Right lobe of liver (tissue), 6 donors: ENCODE measurements around the gene LBR. TPM values are rescaled to one million over a fixed set of nuclear protein-coding genes. Genes with fewer than 3 reads are reported as not detected.

ENCODE experiments used
- ATAC-seq, 4 donors: fragments of 200-7000 bp; cut with Tn5 transposase; one replicate each; pipeline ENCODE4 v1.9.1; 2020; ENCODE audit warnings: mild to moderate bottlenecking in 4 of 4, moderate library complexity in 4 of 4
- DNase-seq, 3 donors: peaks; one replicate each; pipeline ENCODE4 v3.0.0-alpha.2; 2020
- H3K27ac ChIP-seq, 3 donors: fragments of 200-600 bp; one replicate each; pipeline ENCODE4 v1.8.0; 2022
- H3K27me3 ChIP-seq, 2 donors: fragments of 200-600 bp; one replicate each; pipeline ENCODE4 v1.8.0; 2022
- H3K36me3 ChIP-seq, 4 donors: fragments of 200-600 bp; sonication (generic) in 1 of 4; one replicate each; pipeline versions ENCODE4 v1.5.1 to v1.8.0; 2017 to 2022; ENCODE audit warnings: control low read depth in 1 of 4
- H3K4me1 ChIP-seq, 4 donors: fragments of 200-600 bp; sonication (generic) in 1 of 4; one replicate each; pipeline versions ENCODE4 v1.5.1 to v1.8.0; 2017 to 2022; ENCODE audit warnings: control low read depth in 1 of 4
- H3K4me3 ChIP-seq, 3 donors: fragments of 200-600 bp; one replicate each; pipeline ENCODE4 v1.8.0; 2022
- H3K9me3 ChIP-seq, 4 donors: fragments of 200-600 bp; sonication (generic) in 1 of 4; one replicate each; pipeline versions ENCODE4 v1.5.1 to v1.8.0; 2017 to 2022; ENCODE audit warnings: control low read depth in 1 of 4
- CTCF ChIP-seq, 4 donors: fragments of 200-600 bp in 3 of 4; fragments of 450-650 bp in 1 of 4; IDR thresholded peaks; one replicate each; pipeline versions ENCODE4 v1.5.1 to v1.8.0; 2016 to 2022; ENCODE audit warnings: antibody characterized with exemption in 4 of 4, mild to moderate bottlenecking in 2 of 4
- POLR2A ChIP-seq: fragments of 450-650 bp; IDR thresholded peaks from one replicate; pipeline ENCODE4 v1.6.1; 2017; ENCODE audit warnings: antibody characterized with exemption, mild to moderate bottlenecking
- WGBS: methylation state at CpG from one replicate; pipeline ENCODE4 v1.1.6; 2018; ENCODE audit warnings: low coverage, low lambda C conversion rate; ENCODE audit not compliant: insufficient coverage; ENCODE audit errors: missing lambda C conversion rate; 5-methylcytosine and 5-hydroxymethylcytosine counted together
- intact Hi-C, 2 donors: fragments of 100-400 bp; cut with DNase I; formaldehyde crosslinking; loops; one replicate each; pipeline versions ENCODE4 v1.11.2 to v1.14.1; 2022
- total RNA-seq, 6 experiments: library from RNA; depleted of rRNA in 2 of 6; stranded (reverse); fragments of >200 nt in 2 of 6; fragmentation: NEBNext Ultra II Directional in 3 of 6; extraction: Animal tissue kit (Norgen Biotek cat#: 25700) in 3 of 6; gene quantifications; one replicate each; pipeline versions ENCODE4 v1.1.0 to v1.2.4, GENCODE V29; 2016 to 2023
- donor health status: DM: no; HTN: yes; CAD: no.
- donor health status: DM: no; HTN: no; CAD: no.
- donor health status: DM: no; HTN: no; CAD: no.
- donor health status: DM: no; HTN: yes; CAD: no.
- donor health status: DM: no; HTN: yes; CAD: no.

LBR gene
- total RNA-seq, 6 experiments from 2014 or later: 21.9 to 41.8 (median 31.4) TPM

GRCh38 chr1:225380691-225381090 lies 47.1 kb downstream of the LBR start:
- Histone ChIP-seq H3K27ac (no peak overlapping the region), H3K9me3 (no peaks in the 10 kb centered on the region), H3K4me1 (peaks cover 0 to 11% (median 5%) of the 10 kb centered on the region in 4 donors), H3K4me3 (no peak overlapping the region), H3K36me3 (no peaks in the 10 kb centered on the region), H3K27me3 (no peaks in the 10 kb centered on the region)
- ATAC-seq: peak in 3 of 4 donors; percentile 66 to 78 (median 67)
- 44% methylated on average over 1 of the region's 1 CpG for WGBS
- DNase-seq: no peak
- intact Hi-C loops: no loop called here
- no peak for TF ChIP-seq POLR2A
- TF ChIP-seq CTCF (IDR thresholded peaks at IDR 0.05): no peak

GRCh38 chr1:225378880-225379279 lies 49.0 kb downstream of the LBR start:
- DNase-seq (no peak), ATAC-seq (no peak)
- Histone ChIP-seq H3K4me3 (no peak overlapping the region), H3K9me3 (no peaks in the 10 kb centered on the region), H3K27ac (no peak overlapping the region), H3K27me3 (no peaks in the 10 kb centered on the region), H3K36me3 (no peaks in the 10 kb centered on the region), H3K4me1 (peaks cover 0 to 11% (median 5%) of the 10 kb centered on the region in 4 donors)
- intact Hi-C loops: no loop called here
- 58% methylated on average over 10 of the region's 10 CpGs for WGBS
- TF ChIP-seq POLR2A (no peak), CTCF (IDR thresholded peaks at IDR 0.05) (no peak)

- 93% methylated on average over 4 of the region's 4 CpGs for WGBS
- Histone ChIP-seq H3K9me3 (no peaks in the 10 kb centered on the region), H3K27ac (no peak overlapping the region), H3K4me1 (peaks cover 0 to under 1% (median 0%) of the 10 kb centered on the region in 4 donors), H3K27me3 (no peaks in the 10 kb centered on the region), H3K4me3 (no peak overlapping the region), H3K36me3 (no peaks in the 10 kb centered on the region)
- DNase-seq (no peak), ATAC-seq (no peak)
- TF ChIP-seq POLR2A: no peak
- TF ChIP-seq CTCF (IDR thresholded peaks at IDR 0.05): no peak
- intact Hi-C loops: no loop called here
Measured at GRCh38 chr1:225374996-225375395, 52.8 kb downstream of the LBR start.

- ATAC-seq (no peak), DNase-seq (no peak)
- H3K27me3 ChIP-seq: no peaks in the 10 kb centered on the region
- 88% methylated on average over 11 of the region's 21 CpGs for WGBS
- TF ChIP-seq POLR2A (no peak), CTCF (IDR thresholded peaks at IDR 0.05) (no peak)
- H3K9me3 ChIP-seq: no peaks in the 10 kb centered on the region
- H3K4me1 ChIP-seq: no peaks in the 10 kb centered on the region
- intact Hi-C loops: no loop called here
- no peak overlapping the region for H3K4me3 ChIP-seq
- H3K27ac ChIP-seq: no peak overlapping the region
- H3K36me3 ChIP-seq: no peaks in the 10 kb centered on the region
Measured at GRCh38 chr1:225373155-225373554, 54.7 kb downstream of the LBR start.
